Measurements from ENCODE around the gene RHOB.

The RHOB gene

GRCh38 chr2:20472569-20472968, 25.7 kb downstream of the RHOB start:
- no peak for DNase-seq (ENCODE audit: low read depth in 3 of 3, low spot score in 1 of 3)

- no peak for DNase-seq (ENCODE audit: low read depth in 3 of 3, low spot score in 1 of 3)
These were observed 26.3 kb downstream of the RHOB start for GRCh38 chr2:20473128-20473527.

GRCh38 chr2:20474757-20475566, 28.1 kb downstream of the RHOB start:
- no peak for DNase-seq (ENCODE audit: low read depth in 3 of 3, low spot score in 1 of 3)

- no peak for DNase-seq (ENCODE audit: low read depth in 3 of 3, low spot score in 1 of 3)
These were observed 28.7 kb downstream of the RHOB start for GRCh38 chr2:20475567-20475952.

GRCh38 chr2:20476481-20476880, 29.6 kb downstream of the RHOB start:
- DNase-seq (ENCODE audit: low read depth in 3 of 3, low spot score in 1 of 3), result no peak

GRCh38 chr2:20476950-20477349, 30.1 kb downstream of the RHOB start:
- no peak for DNase-seq (ENCODE audit: low read depth in 3 of 3, low spot score in 1 of 3)

- DNase-seq (ENCODE audit: low read depth in 3 of 3, low spot score in 1 of 3), result no peak
These were observed 32.1 kb downstream of the RHOB start for GRCh38 chr2:20478961-20479360.

GRCh38 chr2:20479835-20480234, 33.0 kb downstream of the RHOB start:
- DNase-seq (ENCODE audit: low read depth in 3 of 3, low spot score in 1 of 3), result no peak

GRCh38 chr2:20480913-20481312, 34.0 kb downstream of the RHOB start:
- DNase-seq (ENCODE audit: low read depth in 3 of 3, low spot score in 1 of 3), result no peak

GRCh38 chr2:20481798-20482405, 35.0 kb downstream of the RHOB start:
- no peak for DNase-seq (ENCODE audit: low read depth in 3 of 3, low spot score in 1 of 3)

GRCh38 chr2:20482725-20483124, 35.9 kb downstream of the RHOB start:
- DNase-seq (ENCODE audit: low read depth in 3 of 3, low spot score in 1 of 3), result no peak

GRCh38 chr2:20483194-20483895, 36.5 kb downstream of the RHOB start:
- DNase-seq (ENCODE audit: low read depth in 3 of 3, low spot score in 1 of 3), result no peak

GRCh38 chr2:20484034-20484617, 37.3 kb downstream of the RHOB start:
- DNase-seq (ENCODE audit: low read depth in 3 of 3, low spot score in 1 of 3), result no peak

- DNase-seq (ENCODE audit: low read depth in 3 of 3, low spot score in 1 of 3), result no peak
These were observed 38.1 kb downstream of the RHOB start for GRCh38 chr2:20484810-20485611.

GRCh38 chr2:20485612-20486388, 38.9 kb downstream of the RHOB start:
- no peak for DNase-seq (ENCODE audit: low read depth in 3 of 3, low spot score in 1 of 3)

GRCh38 chr2:20486571-20486970, 39.7 kb downstream of the RHOB start:
- no peak for DNase-seq (ENCODE audit: low read depth in 3 of 3, low spot score in 1 of 3)

- no peak for DNase-seq (ENCODE audit: low read depth in 3 of 3, low spot score in 1 of 3)
These were observed 40.1 kb downstream of the RHOB start for GRCh38 chr2:20487030-20487391.

GRCh38 chr2:20487392-20488174, 40.7 kb downstream of the RHOB start:
- DNase-seq (ENCODE audit: low read depth in 3 of 3, low spot score in 1 of 3), result no peak

- DNase-seq (ENCODE audit: low read depth in 3 of 3, low spot score in 1 of 3), result no peak
These were observed 41.3 kb downstream of the RHOB start for GRCh38 chr2:20488201-20488641.

All from stimulated activated CD4-positive, alpha-beta T cell treated with anti-CD3 and anti-CD28 coated beads, TNF-alpha, amount 100 ng/mL, for 1 hour (primary cell).